HG03103 (cell line): ENCODE results near the gene VAV3.

Source experiments
- ATAC-seq: cut with Tn5 transposase; IDR thresholded peaks from one replicate; pipeline ENCODE4 v1.9.1; 2021; ENCODE audit warnings: low read depth; ENCODE audit not compliant: unreplicated experiment

The VAV3 gene

GRCh38 chr1:107692580-107693345 is 272.2 kb downstream of the VAV3 start:
- no peak for ATAC-seq

GRCh38 chr1:107691540-107691939 is 273.4 kb downstream of the VAV3 start:
- no peak for ATAC-seq

DNA sequence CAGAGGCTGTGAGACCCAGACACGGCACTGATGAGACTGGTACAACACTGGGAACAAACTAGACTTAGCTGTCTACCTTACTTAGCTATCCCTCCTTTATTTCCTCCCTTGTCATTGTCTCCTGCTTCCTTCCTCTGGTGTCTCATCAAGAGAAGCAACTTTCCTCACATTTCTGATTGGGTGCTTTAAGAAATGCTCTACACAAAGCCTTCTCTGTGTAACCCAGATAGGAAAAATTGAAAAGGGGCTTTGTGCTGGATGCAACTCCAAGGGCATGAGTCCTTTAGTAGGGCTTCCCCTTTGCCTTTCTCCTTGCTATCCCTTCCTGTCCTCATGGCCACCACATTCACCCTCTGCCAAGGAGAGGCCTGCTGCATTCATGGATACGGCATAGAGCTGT is 274.5 kb downstream of the VAV3 start:
- no peak for ATAC-seq

DNA sequence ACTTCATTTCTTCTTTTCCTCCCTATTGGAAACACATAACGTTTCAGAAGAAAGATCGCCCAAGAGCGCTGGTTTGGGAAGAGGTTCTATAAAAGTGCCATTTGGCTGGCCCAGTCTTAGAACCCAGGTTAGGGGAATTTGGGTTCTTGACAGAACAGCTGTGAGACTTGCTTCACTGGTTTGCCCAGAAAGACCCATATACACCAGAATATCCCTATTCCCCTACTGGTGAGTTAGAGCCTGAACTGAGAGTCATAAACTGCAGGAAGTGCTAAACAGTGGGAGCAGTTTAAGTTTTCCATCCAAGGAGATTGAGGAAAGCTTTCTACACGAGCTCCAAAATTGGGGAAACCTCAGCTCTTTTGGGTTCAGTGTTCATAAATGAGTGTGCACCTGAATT is 275.2 kb downstream of the VAV3 start:
- ATAC-seq = no peak

DNA sequence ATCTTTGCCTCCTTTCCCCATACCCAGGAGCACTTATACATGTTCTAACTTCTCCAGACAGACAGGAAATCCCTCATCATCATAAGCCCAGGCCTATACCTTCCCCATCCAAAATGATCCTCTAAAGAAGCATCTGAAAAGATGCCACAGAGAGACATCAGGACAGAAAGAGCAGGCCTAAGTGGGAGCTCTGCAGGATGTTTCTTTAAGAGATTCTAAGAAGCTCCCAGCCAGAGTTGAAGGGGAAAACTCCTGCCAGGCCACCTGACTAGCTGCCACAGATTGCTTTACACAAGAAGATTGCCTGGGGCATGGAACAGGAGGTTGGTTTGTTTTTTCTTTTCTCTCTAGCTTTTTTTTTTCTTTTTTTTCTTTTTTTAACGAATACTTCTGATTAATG is 275.8 kb downstream of the VAV3 start:
- no peak for ATAC-seq

- ATAC-seq = no peak
Measured at GRCh38 chr1:107687849-107688753, 276.9 kb downstream of the VAV3 start.

GRCh38 chr1:107683683-107684082 is 281.3 kb downstream of the VAV3 start:
- ATAC-seq = no peak

DNA sequence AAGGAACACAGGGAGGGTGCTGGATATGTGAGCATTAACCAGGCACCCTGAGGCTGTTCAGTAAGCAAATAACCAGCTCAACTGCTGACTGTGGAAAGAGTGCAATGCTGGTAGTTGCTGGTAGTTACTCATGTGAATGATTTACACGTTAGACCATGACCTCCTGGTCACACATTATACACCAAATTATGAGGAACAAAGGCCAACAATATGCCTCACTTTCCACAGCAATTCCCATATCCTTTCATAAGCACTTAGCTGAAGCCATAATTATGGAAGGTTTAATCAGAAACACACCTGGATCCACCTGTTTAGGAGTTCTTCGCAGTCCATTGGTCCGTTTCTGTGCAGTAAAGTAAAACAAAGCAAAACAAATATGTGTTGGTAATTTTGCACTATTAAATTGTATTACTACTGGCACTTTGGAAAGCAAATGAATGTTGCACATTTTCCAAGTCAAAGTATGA is 281.8 kb downstream of the VAV3 start:
- ATAC-seq = no peak

DNA sequence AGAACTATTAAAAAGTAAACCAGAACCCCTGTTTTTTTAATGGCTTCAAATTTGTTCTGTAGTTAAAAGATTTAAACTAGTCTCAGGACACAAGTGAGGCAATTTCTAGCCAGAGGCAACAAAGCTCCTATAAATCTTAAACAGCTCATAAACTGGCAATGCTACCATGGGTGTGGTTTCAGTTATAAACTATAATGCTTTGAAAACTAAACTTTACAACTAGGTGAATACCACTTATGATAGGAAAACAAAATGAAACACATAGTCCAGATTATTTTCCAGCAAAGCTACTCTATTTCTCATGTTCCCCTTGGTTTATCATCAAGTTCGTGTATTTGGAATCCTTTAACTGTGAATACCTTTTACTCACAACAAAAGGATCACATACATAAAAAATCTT is 282.5 kb downstream of the VAV3 start:
- no peak for ATAC-seq

DNA sequence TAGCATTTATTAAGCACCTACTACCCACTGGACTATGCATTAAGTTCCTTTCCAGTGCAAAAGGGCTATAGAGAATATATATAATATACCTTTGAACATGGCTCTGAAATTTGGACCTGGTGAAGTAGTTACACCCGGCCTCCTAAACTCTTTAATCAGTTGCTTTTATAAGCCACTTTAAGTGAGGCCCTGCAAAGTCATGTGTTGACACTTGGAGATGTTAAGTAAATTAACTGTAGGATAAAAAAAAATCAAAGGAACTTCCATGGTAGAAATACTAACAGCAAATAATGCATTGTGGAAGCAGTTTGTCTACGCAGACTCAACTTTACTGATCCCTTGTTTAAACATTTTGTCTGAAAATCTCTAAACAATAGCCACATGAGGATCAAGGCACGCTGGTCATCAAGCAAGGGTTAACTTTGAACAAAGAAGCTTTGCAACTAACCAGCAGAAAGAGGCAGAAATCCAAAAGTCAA is 283.9 kb downstream of the VAV3 start:
- ATAC-seq = no peak

DNA sequence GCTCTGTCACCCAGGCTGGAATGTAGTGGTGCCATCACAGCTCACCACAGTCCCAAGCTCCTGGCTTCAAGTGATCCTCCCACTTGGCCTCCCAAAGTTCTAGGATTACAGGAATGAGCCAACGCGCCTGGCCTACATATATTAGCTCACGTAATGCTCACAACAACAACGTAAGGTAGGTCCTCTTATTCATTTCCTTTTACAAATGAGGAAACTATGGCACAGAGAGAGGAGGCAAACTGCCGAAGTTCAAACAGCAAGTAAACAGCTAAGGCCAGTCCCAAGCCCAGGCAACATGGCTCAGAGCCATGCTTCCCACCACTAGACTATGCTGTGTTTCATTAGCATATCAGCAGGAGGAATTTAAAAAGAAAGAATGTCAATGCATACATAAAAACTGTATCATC is 284.4 kb downstream of the VAV3 start:
- ATAC-seq = no peak

GRCh38 chr1:107679411-107679953 is 285.5 kb downstream of the VAV3 start:
- no peak for ATAC-seq

DNA sequence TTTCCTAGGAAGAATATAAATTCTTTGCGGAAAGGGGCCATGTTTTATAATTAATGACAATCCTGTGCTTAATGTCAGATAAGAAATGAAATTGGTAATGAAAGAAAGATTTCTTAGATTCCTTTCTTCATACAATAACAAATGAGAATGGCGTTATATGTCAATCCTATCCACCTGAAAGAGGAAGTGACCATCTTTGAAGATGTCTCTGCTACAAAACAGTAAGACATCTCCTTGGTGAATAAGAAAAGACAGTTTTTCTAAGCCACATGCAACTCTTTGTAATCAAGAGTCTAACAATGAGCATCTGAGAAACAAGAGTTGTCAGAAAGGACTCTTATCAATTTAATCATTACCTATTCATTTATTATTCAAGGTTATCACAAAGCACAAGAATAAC is 286.0 kb downstream of the VAV3 start:
- no peak for ATAC-seq

DNA sequence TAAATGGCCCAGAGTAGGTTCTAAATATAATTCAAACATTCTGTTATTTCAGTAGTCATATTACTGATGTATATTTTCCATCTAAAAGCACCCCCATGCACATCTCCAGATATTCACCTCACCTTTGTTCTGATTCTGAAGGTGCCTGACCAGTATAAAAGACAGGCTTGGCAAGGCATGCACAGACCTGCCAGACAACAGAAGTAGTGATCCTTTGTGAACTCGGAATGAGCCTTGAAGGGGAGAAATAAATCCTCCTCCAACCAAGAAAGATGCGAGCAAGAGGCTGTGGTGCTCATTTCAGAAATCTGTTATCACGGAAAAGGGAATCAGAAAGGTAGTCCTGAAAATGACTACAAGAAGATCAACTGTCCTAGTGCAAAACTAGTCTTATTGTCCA is 287.3 kb downstream of the VAV3 start:
- no peak for ATAC-seq

DNA sequence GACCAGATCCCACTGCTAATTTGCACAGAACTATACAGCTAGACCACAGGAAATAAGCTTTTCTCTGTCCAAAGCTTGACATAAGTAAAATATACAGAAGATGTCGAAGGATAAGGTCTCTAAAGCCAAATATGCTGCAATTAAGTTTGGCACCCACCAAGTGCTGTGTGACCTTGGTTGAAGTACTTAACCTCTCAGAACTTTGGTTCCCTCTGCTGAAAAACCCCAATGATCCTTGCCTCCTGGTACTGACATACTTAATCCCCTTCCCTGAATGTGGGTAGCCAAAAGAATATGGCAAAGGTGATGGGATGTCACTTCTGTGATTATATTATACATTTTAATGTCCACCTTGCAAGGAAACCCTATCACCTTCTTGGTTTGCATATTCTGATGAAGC is 290.5 kb downstream of the VAV3 start:
- no peak for ATAC-seq

GRCh38 chr1:107673006-107673405 is 292.0 kb downstream of the VAV3 start:
- ATAC-seq = no peak

DNA sequence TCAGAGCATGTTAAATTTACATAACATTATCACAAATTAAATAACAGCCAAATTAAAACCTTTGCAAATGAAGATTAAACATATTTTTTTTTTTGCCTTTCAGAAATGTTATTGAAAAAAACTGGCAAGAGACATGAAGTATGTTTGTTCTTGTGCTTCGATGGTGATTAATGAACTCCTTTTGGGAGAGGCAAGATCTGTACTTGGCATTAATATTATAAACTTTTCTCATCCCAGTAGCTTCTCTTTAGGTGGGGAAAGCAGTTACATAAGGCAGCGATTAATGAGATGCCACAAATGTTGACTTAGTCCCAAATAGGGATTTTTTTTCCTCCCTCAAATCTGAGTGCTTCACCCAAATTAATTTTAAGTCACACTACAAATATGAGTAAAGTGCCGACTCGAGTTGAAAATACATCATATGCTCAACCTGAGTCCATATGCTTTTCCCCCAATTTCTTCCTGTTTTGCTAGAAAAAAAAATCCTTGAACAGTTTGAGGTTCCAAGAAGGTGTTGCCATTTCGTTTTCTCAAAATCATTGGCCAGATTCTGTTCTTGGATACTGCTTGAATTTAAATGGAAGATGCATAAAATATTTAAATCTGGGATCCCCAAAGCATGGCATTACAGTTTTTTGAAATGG is 294.5 kb downstream of the VAV3 start:
- no peak for ATAC-seq

DNA sequence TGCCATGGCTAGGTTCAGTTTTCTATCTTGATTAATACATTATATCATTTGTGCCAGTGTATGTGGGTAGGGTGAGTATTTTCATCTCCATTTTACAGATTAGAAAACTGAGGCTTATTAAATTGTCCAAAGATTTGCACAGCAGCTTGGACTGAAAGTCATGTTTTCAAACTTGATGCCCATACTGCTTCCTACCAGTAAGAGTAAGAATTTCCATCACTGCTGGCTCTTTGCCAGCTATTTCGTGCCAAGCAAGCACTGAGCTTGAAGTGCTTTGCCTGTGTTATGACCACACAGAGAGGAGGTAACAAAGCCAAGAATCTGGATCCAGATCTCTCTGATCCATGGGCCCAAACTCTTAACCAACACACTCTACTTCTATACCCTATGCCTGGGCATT is 295.0 kb downstream of the VAV3 start:
- ATAC-seq = no peak

GRCh38 chr1:107668762-107669161 is 296.2 kb downstream of the VAV3 start:
- ATAC-seq = no peak

GRCh38 chr1:107666493-107666892 is 298.5 kb downstream of the VAV3 start:
- ATAC-seq = no peak
